ENCODE measurements around the gene MTMR3. TPM values are rescaled to one million over a fixed set of nuclear protein-coding genes. Genes with fewer than 3 reads are reported as not detected.

MTMR3 gene
- polyA plus RNA-seq, 1 of the 3 experiments (the other 2 are of a cell fraction): 20.4 TPM

- Histone ChIP-seq H3K27ac (ENCODE audit: low read depth in 2 of 2, low read length in 1 of 2) (no peak overlapping the region), H3K79me2 (ENCODE audit: insufficient read depth) (0 out of 2 replicates have a peak, but pooled peaks cover 14% of the 10 kb centered on the region), H3K4me3 (ENCODE audit: low read depth in 2 of 2, low read length in 1 of 2) (no peak overlapping the region), H4K20me1 (ENCODE audit: insufficient read depth) (no peaks in the 10 kb centered on the region), H2AFZ (ENCODE audit: low read depth) (no peak overlapping the region), H3K9me3 (no peaks in the 10 kb centered on the region), H3F3A (replicated peaks; ENCODE audit: insufficient read depth) (peaks cover 3% of the 10 kb centered on the region), H3K4me2 (no peak overlapping the region), H3K9ac (no peak overlapping the region), H3K4me1 (ENCODE audit: control insufficient read depth in 1 of 2, insufficient read depth in 2 of 2, low read depth in 1 of 2, low read length in 1 of 2) (no peaks in the 10 kb centered on the region), H3K27me3 (ENCODE audit: insufficient read depth) (no peaks in the 10 kb centered on the region), H3K9me2 (no peaks in the 10 kb centered on the region), H3K36me3 (replicated peaks in 1 of 2; ENCODE audit: control insufficient read depth in 1 of 2, insufficient read depth in 2 of 2, low read length in 1 of 2) (peaks cover 4 to 8% of the 10 kb centered on the region in 2 experiments)
- TF ChIP-seq ELF1 (IDR thresholded peaks at IDR 0.05): no peak
- TF ChIP-seq FOXM1 (IDR thresholded peaks at IDR 0.05; ENCODE audit: low read depth): no peak
- no peak for TF ChIP-seq EP300 (IDR thresholded peaks at IDR 0.05; ENCODE audit: borderline replicate concordance in 1 of 2, low read depth in 1 of 2, low read length in 1 of 2)
- TF ChIP-seq JUND (IDR thresholded peaks at IDR 0.05): no peak
- TF ChIP-seq PBX3 (IDR thresholded peaks at IDR 0.05): no peak
- TF ChIP-seq CTCF (IDR thresholded peaks at IDR 0.05): no peak
- no peak for TF ChIP-seq POLR2AphosphoS5 (IDR thresholded peaks at IDR 0.05; ENCODE audit: low read depth, low read length)
- no peak for TF ChIP-seq SIN3A (IDR thresholded peaks at IDR 0.05; ENCODE audit: borderline replicate concordance, low read depth, low read length)
- TF ChIP-seq TEAD4 (IDR thresholded peaks at IDR 0.05; ENCODE audit: borderline replicate concordance, insufficient read depth): no peak
- no peak for TF ChIP-seq RAD21 (IDR thresholded peaks at IDR 0.05; ENCODE audit: low read length)
- TF ChIP-seq RXRA (IDR thresholded peaks at IDR 0.05; ENCODE audit: borderline replicate concordance, low read depth): no peak
- no peak for TF ChIP-seq FOXJ3 (CRISPR knock-in tag; IDR thresholded peaks at IDR 0.05)
- no peak for TF ChIP-seq REST (IDR thresholded peaks at IDR 0.05; ENCODE audit: low read depth, low read length)
- TF ChIP-seq GABPA (IDR thresholded peaks at IDR 0.05; ENCODE audit: low read depth): no peak
- TF ChIP-seq MEF2A (IDR thresholded peaks at IDR 0.05; ENCODE audit: borderline replicate concordance, low read depth): no peak
- TF ChIP-seq EZH2phosphoT487 (IDR thresholded peaks at IDR 0.05; ENCODE audit: borderline replicate concordance, low read depth): no peak
- TF ChIP-seq TCF12 (IDR thresholded peaks at IDR 0.05): no peak
- POLR2A ChIA-PET: no interaction called here
- CTCF ChIA-PET: interaction anchor here (0.6 to 0.9 kb wide), 2 partner anchors 22 to 28 kb away, joined by 3 read pairs; no protein-coding TSS in a partner anchor
- 96% methylated on average over 3 of the region's 3 CpGs for WGBS (ENCODE audit: low lambda C conversion rate)
- no peak for DNase-seq
Measured at GRCh38 chr22:29971607-29972006, 88.6 kb downstream of the MTMR3 start.
